GM03348 (cell line): ENCODE data around the gene WEE1.
"Not testable (repeated sequence)": the region's sequence is repeated elsewhere in the genome, so short reads cannot be mapped to it uniquely, and the experiment has no call there.

Source experiments
- DNase-seq: peaks from one replicate; pipeline ENCODE4 v3.0.0; 2012; ENCODE audit warnings: low spot score

WEE1 gene

GRCh38 chr11:9623053-9623452 lies 49.6 kb downstream of the WEE1 start:
- DNase-seq, result not testable (repeated sequence)

- DNase-seq, result no peak
These were observed 51.0 kb downstream of the WEE1 start for GRCh38 chr11:9624448-9624847.

- DNase-seq, result no peak
These were observed 51.7 kb downstream of the WEE1 start for GRCh38 chr11:9625162-9625561.

- DNase-seq, result no peak
These were observed 52.3 kb downstream of the WEE1 start for GRCh38 chr11:9625728-9626127.

- no peak for DNase-seq
These were observed 53.3 kb downstream of the WEE1 start for GRCh38 chr11:9626496-9627394.

- DNase-seq, result no peak
These were observed 55.6 kb downstream of the WEE1 start for GRCh38 chr11:9629064-9629463.

- DNase-seq, result no peak
These were observed 60.2 kb downstream of the WEE1 start for GRCh38 chr11:9633679-9634078.

- no peak for DNase-seq
These were observed 63.2 kb downstream of the WEE1 start for GRCh38 chr11:9636691-9637090.

- DNase-seq, result no peak
These were observed 65.6 kb downstream of the WEE1 start for GRCh38 chr11:9639099-9639498.
